Measurements from ENCODE around the gene SAMD5. TPM values are rescaled to one million over a fixed set of nuclear protein-coding genes. Genes with fewer than 3 reads are reported as not detected.

The SAMD5 gene
- total and polyA plus RNA-seq, 2 donors from 2014 or later = 9.2 to 11.1 TPM

DNA sequence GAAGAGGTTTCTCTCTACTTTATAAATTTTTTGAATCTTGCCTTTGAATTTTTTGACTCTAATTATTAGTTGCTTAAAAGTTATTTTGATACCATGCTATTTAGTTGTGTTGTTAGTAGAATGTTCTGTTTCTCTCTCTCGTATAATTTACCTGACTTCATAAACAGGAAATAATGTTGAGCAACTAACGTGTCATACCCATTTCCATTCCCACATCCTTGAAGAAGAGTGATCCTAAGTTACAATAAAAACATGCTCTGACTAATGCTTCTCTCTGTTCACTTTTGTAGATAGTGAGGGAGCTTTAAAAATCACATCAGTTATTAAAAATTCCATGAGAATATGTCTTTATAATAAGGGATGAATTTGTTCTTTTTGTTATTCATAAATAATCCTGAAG lies 69.7 kb downstream of the SAMD5 start:
- TF ChIP-seq, protein P1, sequence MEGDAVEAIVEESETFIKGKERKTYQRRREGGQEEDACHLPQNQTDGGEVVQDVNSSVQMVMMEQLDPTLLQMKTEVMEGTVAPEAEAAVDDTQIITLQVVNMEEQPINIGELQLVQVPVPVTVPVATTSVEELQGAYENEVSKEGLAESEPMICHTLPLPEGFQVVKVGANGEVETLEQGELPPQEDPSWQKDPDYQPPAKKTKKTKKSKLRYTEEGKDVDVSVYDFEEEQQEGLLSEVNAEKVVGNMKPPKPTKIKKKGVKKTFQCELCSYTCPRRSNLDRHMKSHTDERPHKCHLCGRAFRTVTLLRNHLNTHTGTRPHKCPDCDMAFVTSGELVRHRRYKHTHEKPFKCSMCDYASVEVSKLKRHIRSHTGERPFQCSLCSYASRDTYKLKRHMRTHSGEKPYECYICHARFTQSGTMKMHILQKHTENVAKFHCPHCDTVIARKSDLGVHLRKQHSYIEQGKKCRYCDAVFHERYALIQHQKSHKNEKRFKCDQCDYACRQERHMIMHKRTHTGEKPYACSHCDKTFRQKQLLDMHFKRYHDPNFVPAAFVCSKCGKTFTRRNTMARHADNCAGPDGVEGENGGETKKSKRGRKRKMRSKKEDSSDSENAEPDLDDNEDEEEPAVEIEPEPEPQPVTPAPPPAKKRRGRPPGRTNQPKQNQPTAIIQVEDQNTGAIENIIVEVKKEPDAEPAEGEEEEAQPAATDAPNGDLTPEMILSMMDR (IDR thresholded peaks at IDR 0.05; ENCODE audit: borderline replicate concordance, extremely low read depth, insufficient read depth) = no peak
- Histone ChIP-seq H3K27ac (ENCODE audit: low read depth in 2 of 2, low read length in 2 of 2) (no peak overlapping the region), H3K9me3 (ENCODE audit: control insufficient read depth in 2 of 3, insufficient read depth in 1 of 3, low read length in 3 of 3) (peaks cover 0 to 2% (median 0%) of the 10 kb centered on the region in 3 donors), H3K4me3 (ENCODE audit: low read length in 3 of 3) (no peak overlapping the region), H3K4me1 (ENCODE audit: control insufficient read depth in 2 of 3, insufficient read depth in 2 of 3, low read depth in 1 of 3, low read length in 3 of 3) (no peaks in the 10 kb centered on the region), H3K27me3 (ENCODE audit: control insufficient read depth, insufficient read depth, low read length) (no peaks in the 10 kb centered on the region), H3K9ac (ENCODE audit: low read length in 3 of 3) (no peak overlapping the region), H3K36me3 (ENCODE audit: control insufficient read depth in 2 of 3, insufficient read depth in 3 of 3, low read length in 3 of 3) (no peaks in the 10 kb centered on the region)
- FAIRE-seq (no peak), DNase-seq (no peak)
- intact Hi-C loops (cut with DNase I) = no loop called here

DNA sequence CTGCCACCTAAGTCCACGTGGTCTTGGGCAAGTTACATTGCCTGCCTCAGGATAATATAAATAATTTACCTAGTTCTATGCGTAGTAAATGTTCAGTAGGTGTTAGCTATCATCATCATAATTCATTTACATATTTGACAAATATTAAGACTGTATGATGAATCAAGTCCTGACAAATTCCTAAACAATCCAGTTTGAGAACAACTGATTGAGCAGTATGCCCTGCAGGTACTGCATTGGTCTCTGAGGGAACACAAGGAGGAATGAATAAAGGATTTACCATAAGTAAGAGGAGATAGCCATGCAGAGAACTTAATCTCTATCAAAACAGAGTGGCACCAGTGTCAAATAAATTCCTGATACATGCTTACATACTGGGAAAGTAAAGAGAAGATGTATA lies 70.4 kb downstream of the SAMD5 start:
- H3K9me3 ChIP-seq (ENCODE audit: control insufficient read depth in 2 of 3, insufficient read depth in 1 of 3, low read length in 3 of 3) = peaks cover 0 to 2% (median 0%) of the 10 kb centered on the region in 3 donors
- DNase-seq (no peak), FAIRE-seq (no peak)
- no peak overlapping the region for H3K27ac ChIP-seq (ENCODE audit: low read depth in 2 of 2, low read length in 2 of 2)
- intact Hi-C loops (cut with DNase I) = no loop called here
- no peaks in the 10 kb centered on the region for H3K4me1 ChIP-seq (ENCODE audit: control insufficient read depth in 2 of 3, insufficient read depth in 2 of 3, low read depth in 1 of 3, low read length in 3 of 3)
- TF ChIP-seq, protein P1 (IDR thresholded peaks at IDR 0.05; ENCODE audit: borderline replicate concordance, extremely low read depth, insufficient read depth) = no peak
- H3K4me3 ChIP-seq (ENCODE audit: low read length in 3 of 3) = no peak overlapping the region
- H3K27me3 ChIP-seq (ENCODE audit: control insufficient read depth, insufficient read depth, low read length) = no peaks in the 10 kb centered on the region
- no peak overlapping the region for H3K9ac ChIP-seq (ENCODE audit: low read length in 3 of 3)
- no peaks in the 10 kb centered on the region for H3K36me3 ChIP-seq (ENCODE audit: control insufficient read depth in 2 of 3, insufficient read depth in 3 of 3, low read length in 3 of 3)

DNA sequence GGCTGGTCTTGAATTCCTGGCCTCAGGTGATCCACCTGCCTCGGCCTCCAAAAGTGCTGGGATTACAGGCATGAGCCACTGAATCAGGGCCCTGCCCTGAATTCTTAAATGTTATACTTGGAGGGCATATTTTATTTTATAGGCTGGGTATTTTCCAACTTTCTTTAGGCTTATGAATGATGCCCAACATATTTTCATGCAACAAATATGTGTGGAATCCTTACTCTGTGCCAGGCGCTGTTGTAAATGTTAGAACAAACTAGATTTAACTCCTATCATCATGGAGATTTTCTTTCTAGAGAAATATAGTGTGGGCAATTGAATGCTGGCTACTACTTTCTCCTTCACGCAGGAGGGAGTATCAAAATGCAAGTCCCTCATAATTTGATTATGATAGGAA lies 71.2 kb downstream of the SAMD5 start:
- intact Hi-C loops (cut with DNase I) = no loop called here

More for the DNA sequence above, 71.2 kb downstream of the SAMD5 start:
- Histone ChIP-seq H3K9me3 (ENCODE audit: control insufficient read depth in 2 of 3, insufficient read depth in 1 of 3, low read length in 3 of 3) (peaks cover 0 to 2% (median 0%) of the 10 kb centered on the region in 3 donors), H3K9ac (ENCODE audit: low read length in 3 of 3) (no peak overlapping the region), H3K27ac (ENCODE audit: low read depth in 2 of 2, low read length in 2 of 2) (no peak overlapping the region), H3K36me3 (ENCODE audit: control insufficient read depth in 2 of 3, insufficient read depth in 3 of 3, low read length in 3 of 3) (no peaks in the 10 kb centered on the region), H3K4me1 (ENCODE audit: control insufficient read depth in 2 of 3, insufficient read depth in 2 of 3, low read depth in 1 of 3, low read length in 3 of 3) (no peaks in the 10 kb centered on the region), H3K4me3 (ENCODE audit: low read length in 3 of 3) (no peak overlapping the region), H3K27me3 (ENCODE audit: control insufficient read depth, insufficient read depth, low read length) (no peaks in the 10 kb centered on the region)
- DNase-seq (no peak), FAIRE-seq (no peak)
- TF ChIP-seq, protein P1 (IDR thresholded peaks at IDR 0.05; ENCODE audit: borderline replicate concordance, extremely low read depth, insufficient read depth) = no peak

Measured in kidney (tissue), 14 donors.